ENCODE data around the gene PRXL2C. TPM values are rescaled to one million over a fixed set of nuclear protein-coding genes. Genes with fewer than 3 reads are reported as not detected.

The PRXL2C gene
- total and polyA plus RNA-seq, 9 of the 15 experiments (the other 6 are each of a cell fraction or from before 2014, with no cell fraction given) = 3.6 to 15.3 (median 10.6) TPM

GRCh38 chr9:96619491-96620180 lies 35.5 kb downstream of the PRXL2C start, which contains the start of gene CDC14B (continued):
- TF ChIP-seq TAF9B (IDR thresholded peaks at IDR 0.05; ENCODE audit: partially characterized antibody) (no peak), NR2C2 (CRISPR knock-in tag; IDR thresholded peaks at IDR 0.05) (no peak), NR2C2 (tag; IDR thresholded peaks at IDR 0.05) (0 out of 2 replicates have a peak, but pooled peaks have one; percentile 15), CREB3 (tag; conservative IDR thresholded peaks at IDR 0.05; ENCODE audit: low read depth) (no peak), POLR3G (IDR thresholded peaks at IDR 0.05; ENCODE audit: extremely low read depth, insufficient read length, insufficient replicate concordance) (no peak), SIN3A (IDR thresholded peaks at IDR 0.05; ENCODE audit: borderline replicate concordance in 2 of 2, control insufficient read depth in 1 of 2, low read depth in 2 of 2, low read length in 2 of 2) (no peak), NFE2L1 (tag; IDR thresholded peaks at IDR 0.05; ENCODE audit: borderline replicate concordance, low read depth) (no peak), JUNB (CRISPR knock-in tag; conservative IDR thresholded peaks at IDR 0.05) (no peak), ZNF217 (CRISPR knock-in tag; IDR thresholded peaks at IDR 0.05) (no peak), FOXK2 (conservative IDR thresholded peaks at IDR 0.05 in 1 of 2, IDR thresholded peaks at IDR 0.05 in 1 of 2; ENCODE audit: low read depth in 2 of 2) (no peak), BHLHE40 (IDR thresholded peaks at IDR 0.05; ENCODE audit: low read length) (no peak), SIX5 (IDR thresholded peaks at IDR 0.05; ENCODE audit: borderline replicate concordance in 1 of 2, insufficient read depth in 1 of 2, low read depth in 1 of 2, low read length in 2 of 2) (no peak), ZNF347 (CRISPR knock-in tag; IDR thresholded peaks at IDR 0.05; ENCODE audit: low read depth) (no peak), CHAMP1 (IDR thresholded peaks at IDR 0.05) (no peak), PHF20 (IDR thresholded peaks at IDR 0.05; ENCODE audit: partially characterized antibody) (no peak), PREB (CRISPR knock-in tag; IDR thresholded peaks at IDR 0.05) (no peak), ZNF41 (CRISPR knock-in tag; conservative IDR thresholded peaks at IDR 0.05) (no peak), KHSRP (IDR thresholded peaks at IDR 0.05) (peak; percentile 88), HLTF (IDR thresholded peaks at IDR 0.05) (no peak), DIDO1 (tag; IDR thresholded peaks at IDR 0.05; ENCODE audit: low read depth) (no peak), HES1 (IDR thresholded peaks at IDR 0.05; ENCODE audit: low read depth) (no peak), RFX1 (IDR thresholded peaks at IDR 0.05) (no peak)
